ENCODE results near the gene FMN1. TPM values are rescaled to one million over a fixed set of nuclear protein-coding genes. Genes with fewer than 3 reads are reported as not detected.

Gene FMN1
- total RNA-seq, 4 donors from 2014 or later, result 2.6 to 6.6 (median 4.2) TPM

- H3K4me1 ChIP-seq, result no peaks in the 10 kb centered on the region
- TF ChIP-seq CTCF (IDR thresholded peaks at IDR 0.05 in 4 of 5, conservative IDR thresholded peaks at IDR 0.05 in 1 of 5) (no peak), POLR2A (IDR thresholded peaks at IDR 0.05) (no peak)
- H3K9me3 ChIP-seq, result no peaks in the 10 kb centered on the region
- H3K27me3 ChIP-seq, result no peaks in the 10 kb centered on the region
- H3K27ac ChIP-seq, result no peak overlapping the region
- DNase-seq (no peak), ATAC-seq (no peak)
- intact Hi-C loops (cut with DNase I; ENCODE audit: low total_unique reads) (no loop called here), in situ Hi-C loops (cut with MboI; ENCODE audit: low sequenced_read_pairs in 4 of 4) (no loop called here)
- no peaks in the 10 kb centered on the region for H3K36me3 ChIP-seq
- H3K4me3 ChIP-seq, result no peak overlapping the region
These were observed 454.9 kb downstream of the FMN1 start for GRCh38 chr15:32739522-32740063.

- Histone ChIP-seq H3K4me1 (no peaks in the 10 kb centered on the region), H3K4me3 (no peak overlapping the region), H3K27me3 (no peaks in the 10 kb centered on the region), H3K9me3 (no peaks in the 10 kb centered on the region), H3K27ac (no peak overlapping the region), H3K36me3 (no peaks in the 10 kb centered on the region)
- in situ Hi-C loops (cut with MboI; ENCODE audit: low sequenced_read_pairs in 4 of 4), result no loop called here
- TF ChIP-seq POLR2A (IDR thresholded peaks at IDR 0.05) (no peak), CTCF (IDR thresholded peaks at IDR 0.05 in 4 of 5, conservative IDR thresholded peaks at IDR 0.05 in 1 of 5) (no peak)
- intact Hi-C loops (cut with DNase I; ENCODE audit: low total_unique reads), result no loop called here
- DNase-seq, result no peak
- no peak for ATAC-seq
These were observed 455.8 kb downstream of the FMN1 start for GRCh38 chr15:32738666-32739065.

GRCh38 chr15:32737304-32737703, 457.2 kb downstream of the FMN1 start:
- in situ Hi-C loops (cut with MboI; ENCODE audit: low sequenced_read_pairs in 4 of 4), result no loop called here
- TF ChIP-seq POLR2A (IDR thresholded peaks at IDR 0.05) (no peak), CTCF (IDR thresholded peaks at IDR 0.05 in 4 of 5, conservative IDR thresholded peaks at IDR 0.05 in 1 of 5) (no peak)
- ATAC-seq (no peak), DNase-seq (no peak)
- H3K4me1 ChIP-seq, result no peaks in the 10 kb centered on the region
- H3K4me3 ChIP-seq, result no peak overlapping the region
- H3K27me3 ChIP-seq, result no peaks in the 10 kb centered on the region
- no peaks in the 10 kb centered on the region for H3K36me3 ChIP-seq
- no peak overlapping the region for H3K27ac ChIP-seq
- intact Hi-C loops (cut with DNase I; ENCODE audit: low total_unique reads), result no loop called here
- H3K9me3 ChIP-seq, result no peaks in the 10 kb centered on the region

GRCh38 chr15:32736701-32737061, 457.8 kb downstream of the FMN1 start:
- intact Hi-C loops (cut with DNase I; ENCODE audit: low total_unique reads), result no loop called here
- H3K36me3 ChIP-seq, result no peaks in the 10 kb centered on the region
- no peak for TF ChIP-seq POLR2A (IDR thresholded peaks at IDR 0.05)
- no peak overlapping the region for H3K4me3 ChIP-seq
- H3K4me1 ChIP-seq, result no peaks in the 10 kb centered on the region
- no peak for DNase-seq
- H3K27me3 ChIP-seq, result no peaks in the 10 kb centered on the region
- H3K9me3 ChIP-seq, result no peaks in the 10 kb centered on the region
- in situ Hi-C loops (cut with MboI; ENCODE audit: low sequenced_read_pairs in 4 of 4), result no loop called here
- H3K27ac ChIP-seq, result no peak overlapping the region
- no peak for ATAC-seq

- no peak overlapping the region for H3K27ac ChIP-seq
- no peak for ATAC-seq
- no peaks in the 10 kb centered on the region for H3K36me3 ChIP-seq
- H3K27me3 ChIP-seq, result no peaks in the 10 kb centered on the region
- intact Hi-C loops (cut with DNase I; ENCODE audit: low total_unique reads), result no loop called here
- H3K4me1 ChIP-seq, result no peaks in the 10 kb centered on the region
- H3K4me3 ChIP-seq, result no peak overlapping the region
- no peak for DNase-seq
- TF ChIP-seq POLR2A (IDR thresholded peaks at IDR 0.05) (no peak), CTCF (IDR thresholded peaks at IDR 0.05 in 4 of 5, conservative IDR thresholded peaks at IDR 0.05 in 1 of 5) (no peak)
- H3K9me3 ChIP-seq, result no peaks in the 10 kb centered on the region
- in situ Hi-C loops (cut with MboI; ENCODE audit: low sequenced_read_pairs in 4 of 4), result no loop called here
These were observed 458.4 kb downstream of the FMN1 start for GRCh38 chr15:32735989-32736700.

Data from gastrocnemius medialis (tissue), 4 donors.